ENCODE measurements around the gene MTRF1L. TPM values are rescaled to one million over a fixed set of nuclear protein-coding genes. Genes with fewer than 3 reads are reported as not detected.
A peak's percentile ranks its signal among the peaks of the same experiment; 100 is the strongest.

The MTRF1L gene
- total RNA-seq, 2 donors from 2014 or later: 21.4 to 26.4 TPM

DNA sequence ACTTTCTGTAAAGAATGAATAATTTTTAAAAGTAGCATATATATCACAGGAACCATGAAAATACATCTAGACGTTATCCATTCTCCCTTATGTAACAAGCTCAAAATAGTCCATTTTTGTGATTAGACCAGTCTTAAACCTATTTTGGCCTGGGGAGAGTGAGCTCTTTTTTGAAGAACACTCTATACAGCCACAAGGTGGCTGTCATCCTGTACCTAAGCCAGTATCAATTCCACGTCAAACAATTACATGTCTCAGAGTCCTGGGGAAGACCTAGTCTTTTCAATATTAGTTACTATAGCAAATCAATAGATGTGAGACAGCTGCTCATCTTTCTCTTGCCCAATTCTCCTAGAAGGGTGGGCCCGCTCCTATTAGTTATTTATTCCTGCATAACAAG is 48.1 kb downstream of the MTRF1L start:
- H3K4me3 ChIP-seq: no peak overlapping the region
- no peak overlapping the region for H3K27ac ChIP-seq
- H3K36me3 ChIP-seq: no peaks in the 10 kb centered on the region
- no peak for DNase-seq (ENCODE audit: low spot score)
- no peak for TF ChIP-seq CTCF (IDR thresholded peaks at IDR 0.05)
- H3K4me1 ChIP-seq: no peaks in the 10 kb centered on the region
- no peaks in the 10 kb centered on the region for H3K27me3 ChIP-seq
- H3K9me3 ChIP-seq: peaks cover 0 to 7% of the 10 kb centered on the region in 2 donors

- no peaks in the 10 kb centered on the region for H3K27me3 ChIP-seq
- peaks cover 0 to 5% of the 10 kb centered on the region in 2 donors for H3K4me1 ChIP-seq
- no peak overlapping the region for H3K27ac ChIP-seq
- DNase-seq (ENCODE audit: low spot score): no peak
- peaks cover 0 to 7% of the 10 kb centered on the region in 2 donors for H3K9me3 ChIP-seq
- no peaks in the 10 kb centered on the region for H3K36me3 ChIP-seq
- no peak overlapping the region for H3K4me3 ChIP-seq
- peak in 1 of 2 donors; percentile 56 for TF ChIP-seq CTCF (IDR thresholded peaks at IDR 0.05)
Measured at GRCh38 chr6:152952866-152953509, 49.5 kb downstream of the MTRF1L start.

DNA sequence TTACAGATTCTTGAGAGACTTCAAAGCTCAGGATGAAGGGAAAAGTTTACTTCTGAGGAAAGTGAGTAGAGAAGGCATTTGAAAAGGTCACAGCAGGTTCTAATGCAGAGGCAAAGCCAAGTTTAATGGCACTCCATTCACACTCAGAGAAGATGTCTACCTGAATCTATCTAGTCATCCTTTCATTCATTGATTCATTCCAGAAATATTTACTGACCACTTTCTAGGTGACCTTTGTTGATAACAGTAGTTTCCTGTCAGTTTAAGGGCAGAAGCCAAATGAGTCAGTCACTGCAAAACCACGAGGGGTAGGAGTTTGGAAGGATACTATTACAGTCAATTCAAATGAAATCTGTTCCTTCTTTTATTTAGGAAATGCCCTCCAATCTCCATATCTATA is 50.5 kb downstream of the MTRF1L start:
- no peak for TF ChIP-seq CTCF (IDR thresholded peaks at IDR 0.05)
- DNase-seq (ENCODE audit: low spot score): no peak
- peaks cover 0 to 7% of the 10 kb centered on the region in 2 donors for H3K9me3 ChIP-seq
- no peak overlapping the region for H3K27ac ChIP-seq
- H3K36me3 ChIP-seq: no peaks in the 10 kb centered on the region
- H3K27me3 ChIP-seq: no peaks in the 10 kb centered on the region
- peaks cover 0 to 5% of the 10 kb centered on the region in 2 donors for H3K4me1 ChIP-seq
- H3K4me3 ChIP-seq: no peak overlapping the region

- Histone ChIP-seq H3K27ac (no peak overlapping the region), H3K36me3 (no peaks in the 10 kb centered on the region), H3K4me3 (no peak overlapping the region), H3K27me3 (no peaks in the 10 kb centered on the region), H3K9me3 (no peaks in the 10 kb centered on the region), H3K4me1 (peaks cover 0 to 5% of the 10 kb centered on the region in 2 donors)
- no peak for DNase-seq (ENCODE audit: low spot score)
- TF ChIP-seq CTCF (IDR thresholded peaks at IDR 0.05): no peak
Measured at GRCh38 chr6:152950240-152950639, 52.3 kb downstream of the MTRF1L start.

DNA sequence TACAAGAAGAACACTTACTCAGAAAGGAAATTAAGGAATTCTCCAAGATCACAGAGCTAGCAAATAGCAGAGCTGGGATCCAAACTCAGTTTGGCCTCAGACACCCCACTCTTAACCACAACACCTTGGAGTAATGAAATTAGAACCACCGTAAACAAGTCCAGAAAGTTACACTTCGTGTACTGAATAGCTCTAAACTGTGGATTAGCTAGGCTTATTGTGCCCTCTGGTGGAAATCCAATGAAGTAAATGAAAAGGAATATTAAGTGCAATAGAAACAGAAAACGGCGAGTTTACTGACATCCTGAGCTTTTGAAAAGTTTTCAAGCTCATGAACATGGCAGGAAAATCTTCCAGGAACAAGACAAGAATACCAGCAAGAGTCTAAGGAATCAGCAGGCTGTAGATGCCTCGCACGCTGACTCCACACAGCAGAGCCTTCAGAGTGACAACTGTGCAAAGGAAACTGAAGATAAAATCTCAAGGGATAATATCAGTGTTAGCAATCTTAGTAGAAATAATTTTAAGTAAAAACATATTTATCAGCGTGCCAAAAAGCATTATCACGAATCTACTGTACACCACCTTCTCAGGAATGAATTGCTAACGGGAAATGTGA is 54.2 kb downstream of the MTRF1L start:
- Histone ChIP-seq H3K9me3 (no peaks in the 10 kb centered on the region), H3K27ac (no peak overlapping the region), H3K4me1 (peaks cover 0 to 5% of the 10 kb centered on the region in 2 donors), H3K27me3 (no peaks in the 10 kb centered on the region), H3K4me3 (no peak overlapping the region), H3K36me3 (no peaks in the 10 kb centered on the region)
- no peak for DNase-seq (ENCODE audit: low spot score)
- peak; percentile 58 to 78 for TF ChIP-seq CTCF (IDR thresholded peaks at IDR 0.05)

All from right atrium auricular region (tissue), 2 donors.